Measurements from ENCODE around the gene OR52E4.

OR52E4 gene

DNA sequence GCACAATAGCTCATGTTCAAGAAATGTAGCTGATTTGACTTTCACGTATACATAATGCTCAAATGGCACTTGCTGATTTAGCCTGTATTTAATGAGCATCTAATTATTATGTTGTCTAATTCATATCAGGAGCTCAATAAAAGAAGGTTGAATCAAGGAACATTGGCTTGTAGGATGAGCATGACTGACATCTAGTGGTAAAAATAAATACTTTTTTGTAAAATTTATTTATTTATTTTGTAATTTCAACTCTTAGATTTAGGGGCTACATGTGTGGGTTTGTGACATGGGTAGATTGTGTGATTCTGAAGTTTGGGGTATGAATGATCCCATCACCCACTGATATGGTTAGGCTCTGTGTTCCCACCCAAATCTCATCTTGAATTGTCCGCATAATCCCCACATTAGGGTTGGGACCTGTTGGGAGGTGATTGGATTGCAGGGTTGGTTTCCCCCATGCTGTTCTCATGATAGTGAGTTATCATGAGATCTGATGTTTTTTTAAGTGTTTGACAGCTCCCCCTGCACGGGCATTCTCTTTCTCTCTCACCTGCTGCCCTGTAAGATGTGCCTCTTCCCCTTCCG, 10.9 kb downstream of the OR52E4 start:
- no peak for DNase-seq (ENCODE audit: low read depth)
- H3K4me3 ChIP-seq (ENCODE audit: low read depth, low read length): no peak overlapping the region
- TF ChIP-seq, protein P1, sequence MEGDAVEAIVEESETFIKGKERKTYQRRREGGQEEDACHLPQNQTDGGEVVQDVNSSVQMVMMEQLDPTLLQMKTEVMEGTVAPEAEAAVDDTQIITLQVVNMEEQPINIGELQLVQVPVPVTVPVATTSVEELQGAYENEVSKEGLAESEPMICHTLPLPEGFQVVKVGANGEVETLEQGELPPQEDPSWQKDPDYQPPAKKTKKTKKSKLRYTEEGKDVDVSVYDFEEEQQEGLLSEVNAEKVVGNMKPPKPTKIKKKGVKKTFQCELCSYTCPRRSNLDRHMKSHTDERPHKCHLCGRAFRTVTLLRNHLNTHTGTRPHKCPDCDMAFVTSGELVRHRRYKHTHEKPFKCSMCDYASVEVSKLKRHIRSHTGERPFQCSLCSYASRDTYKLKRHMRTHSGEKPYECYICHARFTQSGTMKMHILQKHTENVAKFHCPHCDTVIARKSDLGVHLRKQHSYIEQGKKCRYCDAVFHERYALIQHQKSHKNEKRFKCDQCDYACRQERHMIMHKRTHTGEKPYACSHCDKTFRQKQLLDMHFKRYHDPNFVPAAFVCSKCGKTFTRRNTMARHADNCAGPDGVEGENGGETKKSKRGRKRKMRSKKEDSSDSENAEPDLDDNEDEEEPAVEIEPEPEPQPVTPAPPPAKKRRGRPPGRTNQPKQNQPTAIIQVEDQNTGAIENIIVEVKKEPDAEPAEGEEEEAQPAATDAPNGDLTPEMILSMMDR (IDR thresholded peaks at IDR 0.05; ENCODE audit: control insufficient read depth, extremely low read depth, insufficient read depth): peak; percentile 39; the same call in 1 of the 2 replicates

DNA sequence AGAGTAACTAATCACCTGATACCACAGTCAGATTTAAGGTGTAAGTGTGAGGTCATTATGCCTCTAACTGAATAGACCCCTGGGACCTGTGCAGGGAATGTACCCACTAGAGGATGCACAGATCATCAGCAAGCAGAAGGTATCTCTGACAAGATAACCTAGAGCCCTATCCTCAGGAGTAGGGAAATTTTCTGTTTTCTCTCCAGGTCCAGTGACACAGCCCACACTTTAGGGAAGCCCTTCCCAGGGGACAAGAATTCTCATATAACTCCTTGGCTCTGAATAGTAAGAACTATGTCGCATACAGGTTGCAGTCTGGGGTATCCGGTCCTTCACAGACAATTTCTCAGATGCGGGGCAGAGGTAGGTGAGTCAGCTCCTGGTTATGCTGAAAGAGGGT, 12.5 kb downstream of the OR52E4 start, which contains the start of gene OR52E5:
TSS of gene OR52E5 (plus strand) at position 301 of the 400 bp plus-strand sequence. CDS start 7,569 bp downstream, outside the sequence.
- TF ChIP-seq, protein P1 (IDR thresholded peaks at IDR 0.05; ENCODE audit: control insufficient read depth, extremely low read depth, insufficient read depth): no peak

DNA sequence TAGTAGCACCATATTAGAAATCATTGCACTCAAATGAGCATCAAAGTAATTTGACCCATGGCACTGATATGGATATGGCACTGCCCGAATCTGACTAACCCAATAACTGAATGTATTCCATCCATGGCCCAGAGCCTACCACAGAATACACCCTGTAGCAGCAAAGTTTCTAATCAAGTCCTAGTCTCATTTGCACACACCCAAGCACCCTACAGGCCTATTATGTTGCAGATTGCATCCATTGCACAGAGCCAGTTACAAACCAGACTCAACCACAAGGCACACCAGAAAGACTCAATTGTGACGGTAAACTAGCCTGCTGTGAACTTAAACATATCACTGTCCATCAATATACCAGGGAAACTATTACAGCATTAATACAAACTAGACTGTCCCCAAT, 19.1 kb downstream of the OR52E4 start:
- no peak overlapping the region for H3K4me3 ChIP-seq (ENCODE audit: low read depth, low read length)

More for the DNA sequence above, 12.5 kb downstream of the OR52E4 start, which contains the start of gene OR52E5:
- H3K4me3 ChIP-seq (ENCODE audit: low read depth, low read length): no peak within 1 kb of the TSS
- no peak for DNase-seq (ENCODE audit: low read depth)

DNA sequence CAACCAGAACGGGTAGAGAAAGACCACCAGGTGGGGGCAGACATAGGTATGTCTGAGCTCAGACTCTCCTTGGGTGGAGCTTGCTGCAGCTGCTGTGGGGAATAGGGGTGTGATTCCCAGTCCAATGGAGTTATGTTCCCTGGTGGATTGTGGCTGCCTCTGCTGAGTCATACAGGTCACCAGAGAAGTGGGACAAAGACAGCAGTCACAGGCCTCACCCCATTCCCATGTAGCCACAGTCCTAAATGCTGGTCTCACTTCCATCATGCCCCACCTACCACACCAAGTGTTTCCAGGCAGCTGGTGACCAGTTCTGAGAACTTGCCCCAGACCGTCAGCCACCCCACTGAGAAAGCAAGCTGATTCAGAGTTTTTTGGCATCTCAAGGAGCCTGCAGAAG, 30.1 kb downstream of the OR52E4 start:
- no peak for DNase-seq (ENCODE audit: low read depth)
- TF ChIP-seq, protein P1 (IDR thresholded peaks at IDR 0.05; ENCODE audit: control insufficient read depth, extremely low read depth, insufficient read depth): no peak
- H3K4me3 ChIP-seq (ENCODE audit: low read depth, low read length): no peak overlapping the region

More for the DNA sequence above, 19.1 kb downstream of the OR52E4 start:
- TF ChIP-seq, protein P1 (IDR thresholded peaks at IDR 0.05; ENCODE audit: control insufficient read depth, extremely low read depth, insufficient read depth): no peak
- DNase-seq (ENCODE audit: low read depth): no peak

DNA sequence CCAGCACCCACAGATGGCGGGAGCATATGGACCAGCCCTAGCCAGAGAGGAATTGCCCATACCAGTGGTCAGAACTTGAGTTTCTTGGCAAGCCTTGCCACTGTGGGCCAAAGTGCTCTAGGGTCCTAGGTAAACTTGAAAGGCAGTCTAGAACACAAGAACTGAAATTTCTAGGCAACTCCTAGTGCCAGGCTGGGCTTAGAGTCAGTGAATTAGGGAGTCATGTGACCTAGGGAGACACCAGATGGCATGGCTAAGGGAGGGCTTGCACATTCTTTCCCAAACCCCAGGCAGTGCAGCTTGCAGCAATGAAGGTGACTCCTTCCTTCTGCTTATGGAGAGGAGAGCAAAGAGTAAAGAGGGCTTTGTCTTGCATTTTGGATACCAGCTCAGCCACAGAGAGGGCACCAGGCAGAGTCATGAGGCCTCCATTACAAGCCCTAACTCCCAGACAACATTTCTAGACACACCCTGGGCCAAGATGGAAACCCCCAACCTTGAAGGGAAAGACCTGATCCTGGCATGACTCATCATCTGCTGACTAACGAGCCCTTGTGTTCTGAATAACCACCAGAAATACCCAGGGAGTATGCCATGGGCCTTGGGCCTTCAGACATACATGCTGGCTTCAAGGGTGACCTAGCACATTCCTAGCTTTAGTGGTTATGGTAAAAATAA, 42.5 kb downstream of the OR52E4 start:
- no peak for DNase-seq (ENCODE audit: low read depth)
- TF ChIP-seq, protein P1 (IDR thresholded peaks at IDR 0.05; ENCODE audit: control insufficient read depth, extremely low read depth, insufficient read depth): no peak
- no peak overlapping the region for H3K4me3 ChIP-seq (ENCODE audit: low read depth, low read length)

DNA sequence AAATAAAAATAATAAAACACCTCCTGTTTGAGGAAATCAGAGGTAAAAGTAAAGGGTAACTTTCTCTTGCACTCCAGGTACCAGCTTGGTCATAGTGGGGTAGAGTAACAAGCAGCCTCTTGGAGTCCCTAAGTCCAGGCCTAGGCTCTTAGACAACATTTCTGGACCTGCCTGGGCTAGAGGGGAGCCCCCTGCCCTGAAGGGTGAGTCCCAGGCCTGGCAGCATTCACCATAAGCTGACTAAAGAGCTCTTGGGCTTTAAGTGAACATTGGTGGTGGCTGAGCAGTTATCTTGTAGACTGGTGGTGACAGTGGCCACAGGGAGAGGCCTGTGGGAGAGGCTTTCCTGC, 43.0 kb downstream of the OR52E4 start:
- DNase-seq (ENCODE audit: low read depth): no peak
- TF ChIP-seq, protein P1 (IDR thresholded peaks at IDR 0.05; ENCODE audit: control insufficient read depth, extremely low read depth, insufficient read depth): no peak
- no peak overlapping the region for H3K4me3 ChIP-seq (ENCODE audit: low read depth, low read length)
